ENCODE measurements around the gene DENND10. TPM values are rescaled to one million over a fixed set of nuclear protein-coding genes. Genes with fewer than 3 reads are reported as not detected.

The DENND10 gene
- total RNA-seq, 1 experiment from 2014 or later, result 27.2 TPM

DNA sequence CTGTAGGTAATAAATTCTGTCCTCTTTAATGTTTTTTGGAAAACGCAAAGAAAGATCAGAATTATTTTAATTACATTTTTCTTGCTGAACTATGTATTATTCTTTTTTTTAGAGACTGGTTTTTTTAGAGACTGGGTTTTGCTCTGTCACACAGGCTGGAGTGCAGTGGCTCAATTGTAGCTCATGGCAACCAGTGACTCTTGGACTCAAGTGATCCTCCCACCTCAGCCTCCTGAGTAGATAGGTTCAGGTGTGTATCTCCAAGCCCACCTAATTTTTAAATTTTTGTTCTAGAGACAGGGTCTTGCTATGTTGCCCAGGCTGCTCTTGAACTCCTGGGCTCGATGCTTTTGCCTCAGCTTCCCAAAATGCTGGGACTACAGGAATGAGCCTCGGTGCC lies 5.3 kb upstream of the DENND10 start:
- DNase-seq (ENCODE audit: unreplicated experiment), result no peak
- ChIA-PET POLR2A (interaction anchor here (11.2 kb wide), 1 partner anchor 18 kb away, joined by 126 read pairs; the partner anchor contains the start of gene EIF3A), CTCF (no interaction called here)
- TF ChIP-seq, protein P1, sequence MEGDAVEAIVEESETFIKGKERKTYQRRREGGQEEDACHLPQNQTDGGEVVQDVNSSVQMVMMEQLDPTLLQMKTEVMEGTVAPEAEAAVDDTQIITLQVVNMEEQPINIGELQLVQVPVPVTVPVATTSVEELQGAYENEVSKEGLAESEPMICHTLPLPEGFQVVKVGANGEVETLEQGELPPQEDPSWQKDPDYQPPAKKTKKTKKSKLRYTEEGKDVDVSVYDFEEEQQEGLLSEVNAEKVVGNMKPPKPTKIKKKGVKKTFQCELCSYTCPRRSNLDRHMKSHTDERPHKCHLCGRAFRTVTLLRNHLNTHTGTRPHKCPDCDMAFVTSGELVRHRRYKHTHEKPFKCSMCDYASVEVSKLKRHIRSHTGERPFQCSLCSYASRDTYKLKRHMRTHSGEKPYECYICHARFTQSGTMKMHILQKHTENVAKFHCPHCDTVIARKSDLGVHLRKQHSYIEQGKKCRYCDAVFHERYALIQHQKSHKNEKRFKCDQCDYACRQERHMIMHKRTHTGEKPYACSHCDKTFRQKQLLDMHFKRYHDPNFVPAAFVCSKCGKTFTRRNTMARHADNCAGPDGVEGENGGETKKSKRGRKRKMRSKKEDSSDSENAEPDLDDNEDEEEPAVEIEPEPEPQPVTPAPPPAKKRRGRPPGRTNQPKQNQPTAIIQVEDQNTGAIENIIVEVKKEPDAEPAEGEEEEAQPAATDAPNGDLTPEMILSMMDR (IDR thresholded peaks at IDR 0.05; ENCODE audit: unreplicated experiment), result no peak
- BruUV-seq (replicated peaks), result no TSS peak
- no peaks in the 10 kb centered on the region for H3K36me3 Mint-ChIP-seq (ENCODE audit: insufficient read depth, unreplicated experiment)
- H3K27ac Mint-ChIP-seq (ENCODE audit: low read depth, unreplicated experiment), result no peak overlapping the region
- H3K4me3 Mint-ChIP-seq (ENCODE audit: unreplicated experiment), result no peak overlapping the region
- intact Hi-C loops (cut with micrococcal nuclease), result no loop called here
- H3K27me3 Mint-ChIP-seq (ENCODE audit: insufficient read depth, unreplicated experiment), result no peaks in the 10 kb centered on the region
- no peaks in the 10 kb centered on the region for H3K9me3 Mint-ChIP-seq (ENCODE audit: unreplicated experiment)
- peaks cover 19% of the 10 kb centered on the region for H3K4me1 Mint-ChIP-seq (ENCODE audit: insufficient read depth, unreplicated experiment)

DNA sequence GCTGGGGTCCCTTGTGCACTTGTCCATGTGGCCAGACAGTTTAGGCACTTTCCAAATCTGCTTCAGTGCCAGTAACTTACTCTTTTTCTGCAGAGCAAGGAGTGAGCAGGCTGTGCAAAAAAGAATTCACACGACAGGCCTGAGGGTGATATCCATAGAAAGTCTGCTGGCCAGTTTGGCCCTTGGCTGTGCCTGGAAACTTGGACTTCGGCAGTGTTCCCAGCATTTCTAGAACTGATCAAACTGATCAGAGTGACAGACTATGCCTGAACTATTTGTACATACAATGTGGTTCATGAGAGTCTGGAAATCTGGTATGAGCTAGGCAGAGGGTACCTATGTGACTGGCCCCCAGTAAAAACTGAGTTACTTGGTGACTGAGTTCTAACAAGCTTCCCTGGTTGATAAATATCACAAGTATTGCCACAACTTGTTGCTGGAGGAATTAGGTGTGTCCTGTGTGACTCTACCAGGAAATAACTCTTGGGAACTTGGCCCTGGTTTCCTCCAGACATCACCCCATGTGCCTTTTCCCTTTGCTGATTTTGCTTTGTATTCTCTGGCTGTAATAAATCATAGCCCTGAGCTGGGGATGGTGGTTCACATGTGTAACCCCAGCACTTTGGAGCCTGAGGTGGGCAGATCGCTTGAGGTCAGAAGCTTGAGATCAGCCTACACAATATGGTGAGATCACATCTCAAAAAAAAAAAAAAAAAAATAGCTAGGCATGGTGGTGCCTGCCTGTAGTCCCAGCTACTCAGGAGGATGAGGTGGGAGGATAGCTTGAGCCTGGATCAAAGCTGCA lies 3.3 kb upstream of the DENND10 start:
- DNase-seq (ENCODE audit: unreplicated experiment), result peak; percentile 40
- no peaks in the 10 kb centered on the region for H3K36me3 Mint-ChIP-seq (ENCODE audit: insufficient read depth, unreplicated experiment)
- no peaks in the 10 kb centered on the region for H3K27me3 Mint-ChIP-seq (ENCODE audit: insufficient read depth, unreplicated experiment)
- peaks cover 19% of the 10 kb centered on the region for H3K4me1 Mint-ChIP-seq (ENCODE audit: insufficient read depth, unreplicated experiment)
- peak overlapping the region; percentile 88 for H3K27ac Mint-ChIP-seq (ENCODE audit: low read depth, unreplicated experiment)
- TF ChIP-seq, protein P1 (IDR thresholded peaks at IDR 0.05; ENCODE audit: unreplicated experiment), result no peak
- intact Hi-C loops (cut with micrococcal nuclease), result no loop called here
- H3K4me3 Mint-ChIP-seq (ENCODE audit: unreplicated experiment), result no peak overlapping the region
- ChIA-PET CTCF (interaction anchor here (0.6 to 1.4 kb wide), 6 partner anchors 8 to 146 kb away, joined by 3 to 4 read pairs (median 3); no protein-coding TSS in a partner anchor), POLR2A (interaction anchor here (0.6 to 11.2 kb wide), 8 partner anchors 10 to 314 kb away, joined by 3 to 126 read pairs (median 4); partner anchors contain the start of gene EIF3A)
- BruUV-seq (replicated peaks), result no TSS peak
- H3K9me3 Mint-ChIP-seq (ENCODE audit: unreplicated experiment), result no peaks in the 10 kb centered on the region

DNA sequence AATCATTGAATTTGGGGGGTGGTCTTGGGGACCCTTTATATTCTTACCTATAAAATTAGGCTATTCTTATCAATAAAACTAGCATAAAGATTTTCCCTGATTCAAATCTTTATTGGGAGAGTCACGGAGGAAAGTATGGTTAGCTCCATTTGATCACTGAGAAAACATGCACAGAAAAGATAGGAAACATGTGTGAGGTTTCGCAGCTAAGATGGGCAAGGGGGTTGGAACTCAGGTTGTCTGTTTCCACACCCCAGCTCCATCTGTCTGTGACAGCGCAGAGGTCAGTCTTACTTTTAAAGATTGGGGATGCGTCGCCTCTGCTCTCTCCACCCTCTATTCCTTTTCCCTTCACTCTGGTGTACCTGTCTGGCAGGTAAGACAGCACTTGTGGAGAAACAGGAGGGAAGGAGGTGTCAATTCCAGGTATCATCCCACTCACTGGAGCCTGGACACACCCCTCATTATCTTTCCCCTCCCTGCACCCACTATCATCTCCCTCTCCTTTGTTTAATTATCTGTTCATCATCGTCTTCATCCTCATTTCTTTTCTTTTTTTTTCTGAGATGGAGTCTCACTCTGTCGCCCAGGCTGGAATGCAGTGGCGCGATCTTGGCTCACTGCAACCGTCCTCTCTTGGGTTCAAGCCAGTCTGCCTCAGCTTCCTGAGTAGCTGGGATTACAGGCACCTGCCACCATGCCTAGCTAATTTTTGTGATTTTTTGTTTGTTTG lies 2.4 kb upstream of the DENND10 start:
- Mint-ChIP-seq H3K36me3 (ENCODE audit: insufficient read depth, unreplicated experiment) (no peaks in the 10 kb centered on the region), H3K4me3 (ENCODE audit: unreplicated experiment) (no peak overlapping the region), H3K27me3 (ENCODE audit: insufficient read depth, unreplicated experiment) (no peaks in the 10 kb centered on the region), H3K27ac (ENCODE audit: low read depth, unreplicated experiment) (peak overlapping the region; percentile 88), H3K9me3 (ENCODE audit: unreplicated experiment) (no peaks in the 10 kb centered on the region), H3K4me1 (ENCODE audit: insufficient read depth, unreplicated experiment) (peaks cover 19% of the 10 kb centered on the region)
- intact Hi-C loops (cut with micrococcal nuclease), result no loop called here
- ChIA-PET POLR2A (interaction anchor here (0.8 to 11.2 kb wide), 7 partner anchors 11 to 95 kb away, joined by 3 to 126 read pairs (median 4); partner anchors contain the start of gene EIF3A), CTCF (interaction anchor here (0.6 to 1.4 kb wide), 6 partner anchors 9 to 147 kb away, joined by 3 to 4 read pairs (median 3); no protein-coding TSS in a partner anchor)
- DNase-seq (ENCODE audit: unreplicated experiment), result no peak
- no TSS peak for BruUV-seq (replicated peaks)
- TF ChIP-seq, protein P1 (IDR thresholded peaks at IDR 0.05; ENCODE audit: unreplicated experiment), result no peak

All from MCF 10A (cell line).